Measurements from ENCODE around the gene ZBTB4. TPM values are rescaled to one million over a fixed set of nuclear protein-coding genes. Genes with fewer than 3 reads are reported as not detected.

ZBTB4 gene
- total RNA-seq, 1 experiment from 2014 or later, result 26.7 TPM

DNA sequence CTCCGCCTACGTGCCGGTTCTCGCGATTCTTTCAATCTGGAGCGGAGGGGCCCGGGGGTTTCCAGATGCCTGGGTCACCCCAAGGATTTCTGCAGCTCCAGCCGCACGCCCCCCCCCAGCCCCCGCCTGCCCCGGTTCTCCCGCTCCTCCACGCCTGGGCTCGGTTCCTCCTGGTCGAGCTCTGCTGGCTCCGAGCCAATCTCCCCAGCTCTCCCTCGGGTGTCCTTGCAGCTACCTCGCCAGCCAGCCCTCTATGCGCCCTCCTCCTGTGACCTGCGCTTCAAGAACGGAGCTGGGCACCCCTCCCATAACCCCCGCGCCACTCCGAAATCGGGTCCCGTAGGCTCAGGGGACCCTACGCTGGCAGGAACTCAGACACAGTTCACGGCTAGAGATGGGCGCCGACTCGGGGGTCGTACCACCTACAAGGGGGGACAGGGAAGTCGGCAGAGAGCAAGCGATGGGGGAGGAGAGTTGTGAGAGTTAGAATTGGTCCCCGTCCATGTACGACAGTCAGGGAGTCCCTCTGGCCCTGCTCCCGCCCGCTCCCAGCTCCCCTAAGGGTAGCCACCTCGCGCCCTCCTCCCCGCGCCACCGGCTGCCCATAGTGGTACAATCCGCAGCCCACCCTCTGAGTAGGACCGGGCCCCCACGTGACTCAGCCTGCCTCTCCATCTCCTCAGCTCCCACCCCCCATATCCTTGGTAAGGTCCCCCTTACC lies 39.2 kb downstream of the ZBTB4 start:
- peak; percentile 62 for DNase-seq (ENCODE audit: low read depth)

DNA sequence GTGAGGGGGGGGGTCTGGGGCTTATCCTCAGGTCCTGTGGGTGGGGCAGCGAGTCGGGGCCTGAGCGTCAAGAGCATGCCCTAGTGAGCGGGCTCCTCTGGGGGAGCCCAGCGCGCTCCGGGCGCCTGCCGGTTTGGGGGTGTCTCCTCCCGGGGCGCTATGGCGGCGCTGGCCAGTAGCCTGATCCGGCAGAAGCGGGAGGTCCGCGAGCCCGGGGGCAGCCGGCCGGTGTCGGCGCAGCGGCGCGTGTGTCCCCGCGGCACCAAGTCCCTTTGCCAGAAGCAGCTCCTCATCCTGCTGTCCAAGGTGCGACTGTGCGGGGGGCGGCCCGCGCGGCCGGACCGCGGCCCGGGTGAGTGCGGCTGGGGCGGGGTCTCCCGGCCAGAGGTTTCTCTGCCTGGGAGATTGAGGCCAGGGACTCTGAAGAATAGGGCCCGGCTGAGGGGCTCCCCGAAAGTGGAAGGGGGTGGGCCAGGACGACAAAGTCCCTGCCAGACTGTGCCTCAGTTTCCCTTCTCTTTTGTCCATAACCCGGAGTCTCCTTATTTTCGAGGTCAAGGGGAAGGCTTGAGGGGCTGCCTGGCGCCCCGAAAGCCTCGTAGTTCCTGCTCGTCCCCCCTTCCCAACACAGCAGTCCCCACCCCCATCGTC lies 39.8 kb downstream of the ZBTB4 start, which contains the start of gene FGF11:
Gene FGF11 (plus strand): TSS at position 51 of the 651 bp plus-strand sequence. CDS start 109 bp downstream, at position 160.
- no peak for DNase-seq (ENCODE audit: low read depth)

DNA sequence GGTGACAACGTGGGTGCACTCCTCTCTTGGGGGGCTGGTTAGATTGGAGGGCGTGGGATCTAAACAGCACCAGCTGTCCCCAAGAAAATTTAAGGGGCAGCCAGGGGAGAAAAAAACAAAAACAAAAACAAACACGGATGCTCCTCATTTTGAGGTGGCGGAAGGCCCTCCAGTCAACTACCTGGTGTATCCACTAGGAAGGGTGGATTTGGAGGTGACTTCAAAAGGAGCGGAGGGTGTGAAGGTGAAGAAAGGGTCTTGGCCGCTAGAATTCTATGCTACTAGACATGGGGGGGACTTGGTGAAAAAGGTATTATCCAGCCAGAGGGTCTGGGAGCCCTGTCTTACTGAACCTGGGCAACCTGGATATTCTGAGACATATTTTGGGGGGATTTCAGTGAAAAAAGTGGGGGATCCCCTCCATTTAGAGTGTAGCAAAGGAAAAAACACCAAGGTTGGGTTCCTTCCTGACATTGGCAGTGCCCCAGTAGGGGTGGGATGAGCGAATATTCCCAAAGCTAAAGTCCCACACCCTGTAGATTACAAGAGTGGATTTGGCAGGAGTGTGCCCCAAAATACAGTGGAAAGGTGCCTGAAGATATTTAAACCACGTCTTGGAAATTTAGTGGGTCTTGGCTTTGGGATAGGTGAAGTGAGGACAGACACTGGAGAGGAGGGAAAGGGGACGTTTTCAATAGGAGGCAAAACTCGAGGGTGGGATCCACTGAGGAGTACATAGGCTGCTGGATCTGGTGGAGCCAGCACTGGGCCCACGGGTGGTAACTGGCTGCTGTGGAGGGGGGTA lies 40.6 kb downstream of the ZBTB4 start:
- no peak for DNase-seq (ENCODE audit: low read depth)

DNA sequence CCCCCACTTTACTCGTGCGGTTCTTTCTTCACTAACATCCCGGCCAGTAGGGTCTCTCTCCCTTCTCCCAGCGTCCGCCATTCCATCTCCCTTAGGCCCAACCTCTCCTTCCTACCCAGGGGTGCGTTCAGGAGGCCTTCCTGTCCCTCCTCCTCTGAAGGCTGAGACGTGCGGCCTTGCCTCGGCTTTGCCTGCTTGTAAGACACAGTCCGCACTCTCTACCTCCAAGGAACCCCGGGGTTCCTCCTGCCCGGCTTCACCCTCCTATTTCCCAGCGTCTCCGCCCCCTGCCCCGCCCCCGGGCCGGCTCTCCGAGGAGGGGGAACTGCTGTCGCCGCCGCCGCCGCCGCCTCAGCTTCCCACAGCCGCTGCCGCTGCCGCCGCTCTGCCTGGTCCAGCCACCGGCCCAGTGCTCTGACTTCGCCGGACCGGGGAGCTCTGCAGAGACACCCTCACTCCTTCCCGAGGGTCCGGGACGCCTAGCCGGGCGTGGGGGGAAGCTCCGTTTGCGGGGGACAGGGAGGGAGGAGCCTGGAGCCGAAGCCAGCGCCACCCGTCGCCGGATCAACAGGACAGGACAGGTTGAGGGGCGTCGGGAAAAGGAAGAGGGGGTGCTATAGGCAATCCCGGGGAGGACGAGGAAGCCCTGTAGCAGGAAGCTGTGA lies 41.3 kb downstream of the ZBTB4 start:
- DNase-seq (ENCODE audit: low read depth), result no peak

DNA sequence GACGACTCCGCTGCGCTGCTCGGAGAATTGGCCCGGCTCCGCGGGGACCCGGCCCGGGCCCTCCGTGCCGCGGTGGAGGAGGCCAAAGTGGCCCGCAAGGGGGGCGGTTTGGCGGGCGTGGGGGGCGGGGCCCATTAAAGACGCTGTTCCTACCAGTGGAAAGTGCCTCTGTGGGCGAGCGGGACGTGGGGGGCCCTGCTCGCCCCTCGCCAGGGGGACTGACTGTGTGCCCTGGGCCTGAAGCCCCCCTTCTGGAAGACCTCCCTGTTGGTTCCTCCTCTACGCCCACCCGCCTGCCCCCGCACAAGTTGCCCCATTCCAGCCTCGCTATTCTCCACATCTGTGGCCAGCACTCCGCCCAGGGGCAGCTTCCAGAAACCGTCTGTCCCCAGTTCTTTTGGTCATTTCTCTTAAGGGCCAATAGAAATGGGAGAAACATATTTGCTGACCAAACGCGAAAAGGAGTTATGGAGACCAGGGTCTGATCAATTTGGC lies 42.0 kb downstream of the ZBTB4 start:
- no peak for DNase-seq (ENCODE audit: low read depth)

DNA sequence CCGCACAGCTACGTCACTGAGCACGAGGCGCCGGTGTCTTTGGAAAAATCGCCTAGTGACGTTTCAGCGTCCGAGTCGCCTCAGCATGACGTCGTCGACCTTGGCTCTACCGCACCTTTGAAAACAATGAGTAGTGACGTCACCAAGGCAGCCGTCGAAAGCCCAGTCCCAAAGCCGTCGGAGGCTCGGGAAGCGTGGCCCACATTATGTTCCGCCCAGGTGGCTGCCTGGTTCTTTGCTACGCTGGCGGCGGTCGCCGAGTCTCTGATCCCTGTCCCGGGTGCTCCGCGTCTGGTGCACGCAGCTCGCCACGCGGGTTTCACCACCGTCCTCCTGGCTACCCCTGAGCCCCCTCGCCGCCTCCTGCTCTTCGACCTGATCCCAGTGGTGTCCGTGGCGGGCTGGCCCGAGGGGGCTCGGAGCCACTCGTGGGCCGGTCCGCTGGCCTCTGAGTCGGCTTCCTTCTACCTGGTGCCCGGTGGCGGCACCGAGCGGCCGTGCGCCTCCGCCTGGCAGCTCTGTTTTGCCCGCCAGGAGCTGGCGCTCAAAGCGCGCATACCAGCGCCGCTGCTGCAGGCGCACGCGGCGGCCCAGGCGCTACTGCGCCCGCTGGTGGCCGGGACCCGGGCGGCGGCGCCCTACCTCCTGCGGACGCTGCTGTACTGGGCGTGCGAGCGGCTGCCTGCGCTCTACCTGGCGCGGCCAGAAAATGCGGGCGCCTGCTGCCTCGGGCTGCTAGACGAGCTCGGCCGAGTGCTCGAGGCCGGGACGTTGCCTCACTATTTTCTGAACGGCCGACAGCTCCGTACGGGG lies 42.7 kb downstream of the ZBTB4 start:
- peak; percentile 77 for DNase-seq (ENCODE audit: low read depth)

DNA sequence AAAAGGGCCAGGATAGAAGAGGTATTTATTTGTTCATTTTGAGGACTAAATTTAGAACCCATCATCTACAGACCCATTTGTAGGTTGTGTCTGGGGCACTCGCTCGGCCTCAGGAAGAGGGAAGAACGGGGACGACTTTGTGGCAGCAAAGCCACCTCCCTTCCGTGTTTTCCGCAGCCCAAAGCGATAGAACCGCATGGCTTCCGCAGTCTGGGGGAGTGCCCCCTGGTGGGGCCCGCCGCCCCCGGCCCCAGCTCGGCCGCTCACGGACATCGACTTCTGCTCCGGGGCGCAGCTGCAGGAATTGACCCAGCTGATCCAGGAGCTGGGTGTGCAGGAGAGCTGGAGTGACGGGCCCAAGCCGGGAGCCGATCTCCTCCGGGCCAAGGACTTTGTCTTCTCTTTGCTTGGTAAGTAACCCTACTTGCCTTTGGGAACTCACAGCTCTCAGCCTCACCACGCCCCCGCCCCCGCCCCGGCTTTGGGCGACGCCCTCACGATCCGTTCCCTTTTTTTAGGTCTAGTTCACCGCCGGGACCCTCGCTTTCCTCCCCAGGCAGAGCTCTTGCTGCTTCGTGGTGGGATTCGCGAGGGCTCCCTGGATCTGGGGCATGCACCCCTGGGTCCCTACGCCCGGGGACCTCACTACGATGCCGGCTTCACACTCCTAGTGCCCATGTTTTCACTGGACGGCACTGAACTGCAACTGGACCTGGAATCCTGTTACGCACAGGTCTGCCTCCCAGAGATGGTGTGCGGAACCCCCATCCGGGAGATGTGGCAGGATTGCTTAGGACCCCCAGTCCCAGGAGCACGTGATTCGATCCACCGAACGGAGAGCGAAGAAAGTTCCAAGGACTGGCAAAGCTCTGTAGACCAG lies 43.5 kb downstream of the ZBTB4 start:
- DNase-seq (ENCODE audit: low read depth), result peak; percentile 55

DNA sequence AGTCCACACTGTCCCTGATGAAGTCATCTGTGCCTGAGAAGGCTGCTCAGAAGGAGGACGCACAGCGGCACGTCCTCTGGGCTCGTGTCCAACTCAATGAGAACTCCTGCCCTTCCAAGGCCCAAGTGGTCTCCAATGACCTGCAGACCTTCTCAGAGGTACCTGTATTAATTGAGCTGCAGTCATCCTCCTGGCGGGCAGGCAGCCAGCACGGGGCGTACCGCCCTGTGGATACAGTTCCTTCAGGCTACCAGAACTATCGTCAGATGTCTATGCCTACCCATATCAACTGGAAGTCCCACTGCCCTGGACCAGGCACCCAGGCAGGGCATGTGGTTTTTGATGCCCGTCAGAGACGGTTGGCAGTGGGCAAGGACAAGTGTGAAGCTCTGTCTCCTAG lies 47.1 kb downstream of the ZBTB4 start:
- DNase-seq (ENCODE audit: low read depth), result no peak

DNA sequence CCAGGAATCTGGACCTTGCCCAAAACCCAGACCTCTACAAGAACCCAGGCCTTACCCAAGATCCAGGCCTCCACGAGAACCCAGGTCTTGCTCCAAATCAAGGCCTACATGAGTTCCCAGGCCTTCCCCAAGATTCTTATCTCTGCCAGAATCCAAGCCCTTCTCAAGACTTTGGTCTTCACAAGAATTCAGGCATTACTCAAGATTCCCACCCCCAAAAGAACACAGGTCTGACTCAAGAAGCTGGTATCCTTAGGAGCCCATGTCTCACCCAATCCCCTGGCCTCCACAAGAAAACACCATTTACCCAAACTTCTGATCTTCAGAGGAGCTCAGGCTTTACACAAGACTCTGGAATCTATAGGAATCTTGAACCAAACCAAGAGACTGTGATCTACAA lies 48.2 kb downstream of the ZBTB4 start:
- no peak for DNase-seq (ENCODE audit: low read depth)

DNA sequence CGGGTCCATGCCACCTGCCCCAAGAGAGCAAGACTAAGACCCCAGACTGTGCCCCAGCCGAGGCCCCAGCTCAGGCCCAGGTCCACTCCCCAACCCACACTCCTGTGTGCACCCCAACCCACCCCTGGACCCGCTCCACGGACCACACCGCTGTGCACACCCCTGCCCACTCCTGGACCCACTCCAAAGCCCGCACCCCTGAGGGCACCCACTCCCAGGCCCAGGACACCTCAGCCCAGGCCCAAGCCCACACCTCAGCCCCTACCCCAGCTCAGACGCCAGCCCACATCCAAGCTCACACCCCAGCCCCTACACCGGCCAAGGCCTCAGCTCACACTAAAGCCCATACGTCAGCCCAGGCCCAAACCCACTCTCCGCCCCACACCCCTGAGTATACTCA lies 49.7 kb downstream of the ZBTB4 start:
- DNase-seq (ENCODE audit: low read depth), result no peak

DNA sequence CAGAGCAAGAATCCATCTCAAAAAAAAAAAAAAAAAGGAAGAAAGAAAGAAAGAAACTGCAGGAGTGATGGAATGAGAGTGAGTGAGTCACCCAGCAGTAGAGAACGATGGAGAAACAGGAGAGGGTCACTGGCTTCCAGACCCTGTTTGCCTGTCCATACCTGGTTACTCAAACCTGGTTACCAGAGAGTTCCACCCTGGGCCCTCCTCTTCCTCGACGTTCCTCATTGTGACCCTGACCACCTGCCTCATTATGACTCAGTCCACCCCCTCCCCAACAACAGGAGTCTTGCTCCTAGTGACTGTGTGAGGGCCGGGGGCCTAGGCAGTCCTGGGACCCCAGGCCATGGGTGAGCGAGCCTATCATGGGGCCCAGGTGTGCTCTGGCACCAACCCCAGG lies 50.9 kb downstream of the ZBTB4 start, which contains the start of gene SPEM3:
Gene SPEM3 (plus strand): TSS at position 301 of the 400 bp plus-strand sequence. CDS start 46 bp downstream, at position 347.
- DNase-seq (ENCODE audit: low read depth), result no peak

DNA sequence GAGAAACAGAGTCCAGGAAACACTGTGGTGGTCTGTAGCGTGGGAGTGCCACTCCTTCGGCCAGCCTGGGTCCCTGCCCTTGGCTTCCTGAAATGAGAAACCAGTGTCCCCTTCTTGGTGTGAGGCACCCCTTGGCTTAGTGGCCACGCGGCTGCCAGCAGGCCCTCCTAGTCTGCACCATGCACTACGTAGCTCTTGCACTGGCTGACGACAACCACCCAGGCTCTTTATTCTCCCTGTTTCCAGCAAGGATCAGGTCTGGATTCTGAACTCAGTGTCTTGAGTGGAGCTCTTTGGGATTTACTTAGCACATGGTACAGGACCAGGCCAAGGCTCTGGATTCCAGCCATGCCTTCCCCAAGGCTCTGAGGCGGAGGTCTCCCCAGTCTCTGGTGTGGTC lies 51.9 kb downstream of the ZBTB4 start:
- DNase-seq (ENCODE audit: low read depth), result no peak

DNA sequence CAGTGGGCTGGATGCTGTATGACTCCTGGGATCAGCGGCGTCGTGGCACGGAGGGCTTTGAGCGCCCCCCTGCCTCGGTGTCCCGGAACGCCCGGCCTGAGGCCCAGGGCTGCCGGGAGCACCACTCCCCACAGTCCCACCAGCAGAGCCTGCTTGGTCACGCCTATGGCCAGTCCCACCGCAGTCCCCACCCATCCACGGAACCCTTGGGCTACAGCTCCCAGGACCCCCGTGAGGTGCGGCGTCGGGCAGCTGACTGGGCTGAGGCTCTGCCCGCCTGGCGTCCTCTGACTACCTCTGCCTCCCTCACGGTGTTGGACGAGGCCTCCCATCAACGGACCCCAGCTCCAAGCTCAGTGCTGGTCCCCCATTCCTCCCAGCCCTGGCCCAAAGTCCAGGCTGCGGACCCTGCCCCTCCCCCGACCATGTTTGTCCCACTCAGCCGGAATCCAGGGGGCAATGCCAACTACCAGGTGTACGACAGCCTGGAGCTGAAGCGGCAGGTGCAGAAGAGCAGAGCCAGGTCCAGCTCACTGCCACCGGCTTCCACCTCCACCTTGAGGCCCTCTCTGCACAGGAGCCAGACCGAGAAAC lies 52.4 kb downstream of the ZBTB4 start:
- no peak for DNase-seq (ENCODE audit: low read depth)

DNA sequence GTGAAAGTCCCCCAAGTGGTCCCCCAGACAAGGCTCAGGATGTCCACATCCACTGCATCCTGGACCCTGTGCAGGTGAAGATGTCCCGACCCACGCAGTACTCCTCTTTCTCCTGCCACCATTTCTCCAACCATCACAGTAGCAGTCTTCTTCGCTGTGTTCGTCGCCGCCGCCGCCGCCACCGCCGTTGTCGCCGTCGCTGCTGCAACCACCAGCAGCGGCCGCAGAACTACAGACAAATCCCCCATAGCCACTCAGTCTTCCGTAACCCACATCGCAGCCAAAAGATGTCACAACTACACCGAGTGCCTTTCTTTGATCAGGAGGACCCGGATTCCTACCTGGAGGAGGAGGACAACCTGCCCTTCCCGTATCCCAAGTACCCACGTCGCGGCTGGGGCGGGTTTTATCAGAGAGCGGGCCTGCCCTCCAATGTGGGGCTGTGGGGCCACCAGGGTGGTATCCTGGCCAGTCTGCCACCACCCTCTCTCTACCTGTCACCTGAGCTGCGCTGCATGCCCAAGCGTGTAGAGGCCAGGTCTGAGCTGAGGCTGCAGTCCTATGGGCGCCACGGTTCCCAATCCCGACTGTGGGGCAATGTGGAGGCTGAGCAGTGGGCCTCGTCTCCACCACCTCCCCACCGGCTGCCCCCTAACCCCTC lies 53.1 kb downstream of the ZBTB4 start:
- no peak for DNase-seq (ENCODE audit: low read depth)

DNA sequence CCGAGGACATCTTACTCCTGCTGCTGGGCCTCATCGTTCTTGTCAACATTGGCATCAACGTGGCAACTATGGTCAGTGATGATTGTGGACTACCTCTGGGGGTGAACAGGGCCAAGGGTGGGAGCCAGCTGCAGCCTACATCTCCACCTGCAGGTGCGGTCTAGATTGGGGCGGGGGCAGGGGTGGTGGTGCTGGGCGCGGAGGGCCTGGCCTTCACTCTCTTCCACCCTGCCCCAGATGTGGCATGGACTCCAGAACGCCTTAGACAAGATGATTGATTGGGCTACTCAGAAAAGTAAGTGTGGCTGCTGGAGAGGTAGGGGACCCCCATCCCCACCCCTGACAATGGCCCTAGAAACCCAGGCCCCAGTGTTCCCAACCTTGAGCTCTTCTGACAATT lies 53.7 kb downstream of the ZBTB4 start:
- no peak for DNase-seq (ENCODE audit: low read depth)

DNA sequence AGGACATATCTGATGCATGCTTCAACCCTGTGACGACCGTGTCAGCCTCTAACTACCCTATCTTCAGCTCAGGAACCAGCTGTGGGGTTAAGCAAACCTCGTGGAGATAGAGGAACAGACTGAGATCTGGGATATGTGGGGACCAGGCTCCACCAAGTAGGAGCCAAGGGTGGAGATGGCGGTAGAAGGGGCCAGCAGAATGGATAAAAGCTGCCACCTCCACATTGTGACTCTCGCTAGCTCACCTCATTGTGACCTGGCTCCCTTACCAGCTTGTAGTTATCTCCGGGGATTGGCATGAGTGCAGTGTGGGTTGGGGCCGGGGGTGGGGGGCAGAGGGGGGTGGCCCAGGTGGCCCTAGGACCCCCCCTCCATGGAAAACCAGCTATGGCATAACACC lies 54.1 kb downstream of the ZBTB4 start, which contains the start of gene SPEM2:
Gene SPEM2 (plus strand): TSS at position 301 of the 400 bp plus-strand sequence. CDS start 73 bp downstream, at position 374.
- DNase-seq (ENCODE audit: low read depth), result no peak

DNA sequence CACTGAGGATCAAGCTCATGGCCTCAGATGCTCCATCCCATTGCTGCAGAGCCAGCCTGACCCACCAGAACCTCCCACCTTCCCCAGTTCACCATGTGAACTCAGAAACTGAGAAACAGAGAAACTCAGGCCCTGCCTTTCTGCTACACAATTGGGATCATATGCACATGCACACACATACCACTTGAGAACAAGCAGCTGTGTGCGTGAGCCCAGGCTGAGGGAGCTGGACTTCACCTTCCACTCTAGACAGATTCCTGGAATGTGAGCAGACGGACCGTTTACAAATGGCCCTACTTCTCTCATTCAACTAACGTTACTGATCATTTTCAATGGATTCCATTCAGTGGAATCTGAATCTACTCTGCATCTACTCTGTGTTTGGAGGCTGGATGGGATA lies 55.8 kb downstream of the ZBTB4 start:
- DNase-seq (ENCODE audit: low read depth), result no peak

DNA sequence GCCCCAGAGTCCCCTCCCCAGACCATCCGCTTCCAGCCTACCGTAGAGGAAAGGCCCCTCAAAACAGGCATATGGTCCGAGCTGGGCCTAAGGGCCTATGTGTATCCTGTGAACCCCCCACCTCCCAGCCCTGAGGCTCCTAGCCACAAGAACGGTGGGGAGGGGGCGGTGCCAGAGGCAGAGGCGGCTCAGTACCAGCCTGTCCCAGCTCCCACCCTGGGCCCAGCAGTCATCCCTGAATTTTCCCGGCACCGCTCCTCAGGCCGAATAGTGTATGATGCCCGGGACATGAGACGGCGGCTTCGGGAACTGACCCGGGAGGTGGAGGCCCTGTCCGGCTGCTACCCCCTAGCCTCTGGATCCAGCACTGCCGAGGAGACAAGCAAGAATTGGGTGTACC lies 58.2 kb downstream of the ZBTB4 start:
- no peak for DNase-seq (ENCODE audit: low read depth)

Measured in M059J (cell line).